IPS-20b (cell line): ENCODE data around the gene SH3PXD2A.

Experiments used
- H3K27ac ChIP-seq: one replicate; pipeline ENCODE4 v1.5.1; 2013; ENCODE audit warnings: low read length
- H3K27me3 ChIP-seq: 2 replicates; pipeline ENCODE4 v1.6.1; 2013; ENCODE audit warnings: mild to moderate bottlenecking, low read length, inconsistent platforms; ENCODE audit not compliant: insufficient read depth
- H3K36me3 ChIP-seq: 2 replicates; pipeline ENCODE4 v1.6.1; 2013; ENCODE audit warnings: low read depth, mild to moderate bottlenecking, inconsistent platforms, low read length, moderate library complexity; ENCODE audit not compliant: insufficient read depth
- H3K4me1 ChIP-seq: 2 replicates; pipeline ENCODE4 v1.6.1; 2013; ENCODE audit warnings: mild to moderate bottlenecking, control low read depth, inconsistent platforms, low read length, moderate library complexity; ENCODE audit not compliant: insufficient read depth
- H3K4me3 ChIP-seq: 2 replicates; pipeline ENCODE4 v1.5.1; 2013; ENCODE audit warnings: mild to moderate bottlenecking, low read length, inconsistent platforms
- H3K9ac ChIP-seq: 2 replicates; pipeline ENCODE4 v1.6.1; 2013; ENCODE audit warnings: low read depth, mild to moderate bottlenecking, inconsistent platforms, low read length, moderate library complexity
- H3K9me3 ChIP-seq: 2 replicates; pipeline ENCODE4 v1.6.1; 2013; ENCODE audit warnings: mild to moderate bottlenecking, low read depth, low read length, inconsistent platforms; ENCODE audit not compliant: insufficient read depth

SH3PXD2A gene

DNA sequence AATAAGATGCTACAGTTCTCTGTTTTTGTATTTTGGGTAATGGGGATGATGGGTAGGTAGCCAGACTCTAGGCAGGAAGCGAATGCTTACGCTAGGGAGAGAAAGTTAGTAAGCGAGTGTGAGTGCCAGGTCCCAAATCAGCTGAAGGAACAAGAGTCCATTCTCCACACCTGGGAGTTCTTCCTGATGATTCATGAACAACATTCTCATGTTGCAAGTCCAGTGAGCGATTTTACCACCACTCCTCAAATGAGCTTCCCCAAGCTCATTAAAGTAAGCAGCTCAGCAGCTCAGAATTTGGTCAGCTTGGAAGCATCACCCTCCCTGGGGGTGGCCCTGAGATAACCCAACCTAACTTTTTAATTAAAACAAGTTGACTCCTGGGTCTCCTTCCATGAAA is 27.3 kb downstream of the SH3PXD2A start:
- H3K36me3 ChIP-seq = no peaks in the 10 kb centered on the region
- no peak overlapping the region for H3K27ac ChIP-seq
- H3K4me3 ChIP-seq = no peak overlapping the region
- H3K27me3 ChIP-seq = no peaks in the 10 kb centered on the region
- no peak overlapping the region for H3K9ac ChIP-seq
- no peaks in the 10 kb centered on the region; the same call in 1 of the 2 replicates for H3K4me1 ChIP-seq
- H3K9me3 ChIP-seq = no peaks in the 10 kb centered on the region

DNA sequence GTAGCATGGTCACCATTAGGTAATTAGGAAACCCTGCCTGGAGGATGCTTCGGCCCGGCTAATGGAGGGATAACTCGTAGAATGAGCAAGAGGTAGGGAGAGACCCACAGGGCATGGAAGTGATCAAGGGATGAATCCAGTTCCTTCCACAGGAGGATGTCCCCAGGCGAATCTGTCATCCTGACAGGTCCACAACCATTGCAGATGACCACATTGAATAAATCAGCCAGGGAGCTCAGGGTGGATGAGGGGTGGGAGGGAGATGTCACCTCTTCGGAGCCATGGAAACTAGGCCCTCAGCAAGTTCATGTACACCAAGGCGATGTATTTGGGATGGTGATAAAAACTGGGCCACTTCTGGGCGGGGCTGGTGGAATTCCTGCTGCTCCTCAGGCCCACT is 28.5 kb downstream of the SH3PXD2A start:
- H3K27me3 ChIP-seq = no peaks in the 10 kb centered on the region
- H3K4me1 ChIP-seq = no peaks in the 10 kb centered on the region; the same call in 1 of the 2 replicates
- no peaks in the 10 kb centered on the region for H3K9me3 ChIP-seq
- H3K36me3 ChIP-seq = no peaks in the 10 kb centered on the region
- H3K27ac ChIP-seq = no peak overlapping the region
- H3K4me3 ChIP-seq = no peak overlapping the region
- no peak overlapping the region for H3K9ac ChIP-seq

DNA sequence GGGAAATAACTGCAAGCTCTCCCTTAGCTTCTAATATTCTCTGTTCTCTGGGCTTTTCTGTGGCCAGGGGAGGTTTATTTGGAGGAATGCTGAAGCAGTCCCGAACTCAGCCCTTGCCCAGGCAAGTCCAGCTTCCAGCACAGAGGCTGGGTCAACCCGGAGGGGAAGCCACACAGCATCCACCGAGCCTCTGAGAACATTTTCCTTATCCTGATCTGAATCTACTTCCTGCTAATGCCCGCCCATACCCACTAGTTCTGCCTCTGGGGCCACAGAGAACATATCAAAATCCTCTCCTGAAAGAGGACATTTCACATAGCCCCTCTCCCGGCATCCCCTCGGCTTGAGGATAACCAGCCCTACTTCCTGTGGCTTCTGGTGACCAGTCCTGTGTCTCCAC is 31.1 kb downstream of the SH3PXD2A start:
- no peak overlapping the region for H3K9ac ChIP-seq
- H3K36me3 ChIP-seq = no peaks in the 10 kb centered on the region
- no peaks in the 10 kb centered on the region; the same call in 1 of the 2 replicates for H3K4me1 ChIP-seq
- H3K4me3 ChIP-seq = no peak overlapping the region
- no peaks in the 10 kb centered on the region for H3K9me3 ChIP-seq
- H3K27me3 ChIP-seq = no peaks in the 10 kb centered on the region
- no peak overlapping the region for H3K27ac ChIP-seq

DNA sequence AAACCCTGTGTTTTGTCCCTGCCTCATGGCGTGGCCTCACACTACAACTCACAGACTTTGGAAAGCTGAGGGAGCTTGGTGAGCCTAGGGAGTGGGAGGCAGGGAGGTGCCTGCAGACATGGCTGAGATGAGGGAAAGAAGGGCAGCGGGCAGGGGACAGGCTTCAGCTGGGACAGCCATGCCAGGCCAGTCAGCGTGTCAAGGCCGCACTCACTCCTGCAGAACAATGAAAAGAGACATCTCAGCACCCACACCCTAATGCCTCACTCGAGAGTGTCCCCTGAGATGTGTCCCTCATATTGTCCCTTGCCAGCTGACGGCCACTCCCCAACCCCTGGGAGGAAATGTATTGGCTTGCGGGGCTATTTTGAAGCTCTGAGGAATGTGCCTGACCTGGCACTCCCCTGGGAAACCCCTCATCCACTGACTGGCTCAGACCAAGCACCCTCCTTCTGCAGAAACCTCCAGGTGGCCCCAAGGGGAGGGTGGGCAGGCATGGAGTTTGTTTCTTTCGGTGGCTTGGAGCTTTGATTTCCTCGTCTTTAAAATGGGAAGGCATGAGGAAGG is 31.6 kb downstream of the SH3PXD2A start:
- no peaks in the 10 kb centered on the region for H3K36me3 ChIP-seq
- no peak overlapping the region for H3K4me3 ChIP-seq
- H3K4me1 ChIP-seq = no peaks in the 10 kb centered on the region; the same call in 1 of the 2 replicates
- H3K9ac ChIP-seq = no peak overlapping the region
- H3K9me3 ChIP-seq = no peaks in the 10 kb centered on the region
- no peaks in the 10 kb centered on the region for H3K27me3 ChIP-seq
- no peak overlapping the region for H3K27ac ChIP-seq

DNA sequence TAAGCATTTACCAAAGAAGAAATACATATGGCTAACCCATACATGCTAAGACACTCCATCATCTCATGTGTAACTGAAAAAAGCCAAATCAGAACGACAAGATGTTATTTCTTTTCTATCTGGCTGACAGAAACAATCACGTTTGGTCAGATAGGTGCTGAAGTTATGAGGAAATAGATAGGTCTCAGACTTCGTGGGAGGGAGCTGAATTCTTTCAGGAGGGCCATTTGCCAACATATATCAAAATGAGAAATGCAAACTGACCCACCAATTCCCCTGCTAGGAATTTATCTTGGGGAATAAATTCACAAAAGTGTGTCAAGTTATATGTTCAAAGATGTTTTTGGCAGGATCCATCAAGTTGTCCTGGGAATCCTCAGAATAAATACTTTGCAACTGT is 32.6 kb downstream of the SH3PXD2A start:
- Histone ChIP-seq H3K9ac (no peak overlapping the region), H3K27ac (no peak overlapping the region), H3K27me3 (no peaks in the 10 kb centered on the region), H3K9me3 (no peaks in the 10 kb centered on the region), H3K36me3 (no peaks in the 10 kb centered on the region), H3K4me1 (no peaks in the 10 kb centered on the region; the same call in 1 of the 2 replicates), H3K4me3 (no peak overlapping the region)

DNA sequence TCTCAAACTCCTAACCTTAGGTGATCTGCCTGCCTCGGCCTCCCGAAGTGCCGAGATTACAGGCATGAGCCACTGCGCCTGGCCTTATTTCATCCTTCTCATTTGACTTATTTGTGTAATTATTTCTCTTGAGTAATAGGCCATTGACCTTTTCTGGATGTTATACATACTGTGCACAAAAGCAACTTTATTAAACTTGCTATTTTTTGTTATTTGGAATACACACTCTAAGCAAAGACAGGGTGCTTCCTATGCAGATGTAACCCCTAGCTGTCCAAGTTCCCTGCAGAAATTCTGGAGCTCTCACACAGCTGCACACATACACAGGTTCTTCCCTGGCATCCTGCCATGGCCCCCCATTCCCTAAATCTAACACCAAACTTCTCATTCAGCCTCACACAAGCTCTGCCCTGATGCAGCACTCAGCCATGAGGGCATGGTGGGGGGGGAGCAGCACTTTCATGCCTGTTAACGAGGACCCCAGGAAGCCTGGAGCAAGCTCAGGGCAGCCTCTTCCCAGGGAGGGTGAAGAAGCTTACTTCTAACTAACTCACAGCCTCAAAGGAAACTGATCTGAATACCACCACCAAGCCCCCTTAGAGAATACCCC is 33.2 kb downstream of the SH3PXD2A start:
- H3K9ac ChIP-seq = no peak overlapping the region
- no peaks in the 10 kb centered on the region for H3K36me3 ChIP-seq
- H3K9me3 ChIP-seq = no peaks in the 10 kb centered on the region
- no peaks in the 10 kb centered on the region; the same call in 1 of the 2 replicates for H3K4me1 ChIP-seq
- no peaks in the 10 kb centered on the region for H3K27me3 ChIP-seq
- no peak overlapping the region for H3K27ac ChIP-seq
- no peak overlapping the region for H3K4me3 ChIP-seq

DNA sequence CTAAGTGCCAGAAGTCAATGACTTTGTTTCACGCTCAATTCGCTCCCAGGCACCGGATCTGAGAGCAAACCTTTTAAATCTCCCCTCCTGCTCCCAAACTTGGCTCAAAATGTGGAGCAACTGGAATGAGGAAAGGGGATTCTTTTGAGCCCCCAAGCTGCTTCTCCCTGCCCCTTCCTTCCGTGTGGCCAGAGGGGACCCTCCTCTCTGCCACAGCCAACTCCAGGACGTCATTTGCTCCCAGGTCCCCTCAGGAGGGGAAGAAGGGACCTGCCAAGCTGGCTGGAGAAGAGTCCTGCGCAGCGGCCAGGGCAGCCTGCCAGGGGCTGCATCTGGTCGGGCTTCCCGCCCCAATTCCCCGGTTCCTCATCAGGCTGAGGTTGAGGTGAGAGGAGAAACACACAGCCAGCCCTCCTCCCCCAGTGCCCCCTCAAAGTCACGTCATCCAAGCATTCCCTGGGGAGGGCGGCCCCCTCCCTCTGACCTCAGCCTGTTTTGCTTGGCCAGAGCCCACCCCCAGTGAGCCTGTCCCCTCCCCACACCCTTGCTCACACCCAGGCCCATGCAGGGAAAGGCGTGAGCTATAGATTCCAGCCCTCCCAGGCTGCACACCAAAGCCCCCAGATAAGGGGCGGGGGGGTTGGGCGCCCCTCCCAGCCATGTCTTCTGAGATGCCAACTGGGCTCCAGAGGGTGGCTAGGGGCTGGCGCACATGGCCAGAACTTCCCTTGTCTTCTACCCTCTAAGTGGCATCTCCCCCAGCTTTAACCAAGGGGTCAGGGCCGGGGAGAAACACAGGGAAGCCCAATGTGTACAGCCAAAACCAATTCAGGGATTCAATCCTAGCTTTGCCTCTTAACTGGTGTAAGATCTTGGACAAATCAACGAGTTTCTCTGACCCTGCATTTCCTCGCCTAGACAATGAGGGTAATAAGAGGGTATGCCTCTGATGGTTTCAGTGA is 35.0 kb downstream of the SH3PXD2A start:
- Histone ChIP-seq H3K4me1 (no peaks in the 10 kb centered on the region; the same call in 1 of the 2 replicates), H3K4me3 (no peak overlapping the region), H3K9ac (no peak overlapping the region), H3K36me3 (no peaks in the 10 kb centered on the region), H3K9me3 (no peaks in the 10 kb centered on the region), H3K27me3 (no peaks in the 10 kb centered on the region), H3K27ac (no peak overlapping the region)

DNA sequence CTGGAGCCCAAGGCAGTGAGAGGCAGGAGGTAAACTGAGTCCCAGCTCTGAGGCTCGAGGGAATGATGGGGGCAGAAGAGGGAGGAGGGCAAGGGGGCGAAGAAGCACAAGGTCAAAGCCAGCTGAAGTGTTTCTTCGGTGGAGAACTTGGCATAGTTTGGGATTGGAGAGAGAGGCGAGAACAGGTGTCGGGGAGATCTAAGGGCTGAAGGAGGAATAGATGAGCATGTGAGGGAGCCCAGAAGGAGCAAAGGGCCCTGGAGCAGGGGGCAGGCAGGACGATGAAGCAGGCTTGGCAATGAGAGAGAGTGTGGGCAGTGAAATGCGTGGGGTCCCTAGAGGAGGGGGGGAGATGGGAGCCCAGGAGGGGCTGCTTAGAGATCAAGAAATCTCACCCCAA is 35.9 kb downstream of the SH3PXD2A start:
- H3K27ac ChIP-seq = no peak overlapping the region
- no peaks in the 10 kb centered on the region for H3K9me3 ChIP-seq
- H3K36me3 ChIP-seq = no peaks in the 10 kb centered on the region
- H3K4me3 ChIP-seq = no peak overlapping the region
- no peaks in the 10 kb centered on the region for H3K27me3 ChIP-seq
- H3K9ac ChIP-seq = no peak overlapping the region
- H3K4me1 ChIP-seq = no peaks in the 10 kb centered on the region; the same call in 1 of the 2 replicates

DNA sequence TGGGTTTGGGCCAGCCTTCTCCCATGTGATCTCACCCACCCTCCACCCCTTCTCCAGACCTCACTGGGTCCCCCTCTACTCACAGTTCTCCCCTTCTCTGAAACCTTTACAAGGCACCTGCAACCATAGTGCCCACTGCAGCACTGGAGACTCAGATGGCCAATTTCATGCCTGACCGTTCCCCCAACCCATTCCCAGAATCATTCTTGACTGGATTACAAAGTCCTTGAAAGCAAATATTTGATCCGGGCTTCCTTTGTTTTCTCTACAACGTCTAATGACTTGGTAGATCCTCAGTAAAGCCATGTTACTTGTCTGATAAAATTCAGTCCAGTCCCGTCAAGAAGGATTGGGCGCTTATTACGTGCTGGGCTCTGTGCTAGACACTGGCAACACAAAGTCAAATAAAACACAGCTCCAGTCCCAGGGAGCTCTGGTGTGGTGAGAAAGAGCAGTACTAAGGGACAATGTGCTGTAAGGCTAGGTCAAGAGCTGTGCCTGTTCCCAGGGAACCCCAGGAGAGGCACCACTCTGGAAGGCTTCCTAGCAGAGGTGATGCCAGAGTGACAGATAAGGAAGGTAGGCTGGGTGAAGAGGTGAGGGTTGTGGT is 36.5 kb downstream of the SH3PXD2A start:
- H3K36me3 ChIP-seq = no peaks in the 10 kb centered on the region
- H3K4me1 ChIP-seq = no peaks in the 10 kb centered on the region; the same call in 1 of the 2 replicates
- H3K9me3 ChIP-seq = no peaks in the 10 kb centered on the region
- H3K27me3 ChIP-seq = no peaks in the 10 kb centered on the region
- no peak overlapping the region for H3K4me3 ChIP-seq
- H3K9ac ChIP-seq = no peak overlapping the region
- H3K27ac ChIP-seq = no peak overlapping the region

DNA sequence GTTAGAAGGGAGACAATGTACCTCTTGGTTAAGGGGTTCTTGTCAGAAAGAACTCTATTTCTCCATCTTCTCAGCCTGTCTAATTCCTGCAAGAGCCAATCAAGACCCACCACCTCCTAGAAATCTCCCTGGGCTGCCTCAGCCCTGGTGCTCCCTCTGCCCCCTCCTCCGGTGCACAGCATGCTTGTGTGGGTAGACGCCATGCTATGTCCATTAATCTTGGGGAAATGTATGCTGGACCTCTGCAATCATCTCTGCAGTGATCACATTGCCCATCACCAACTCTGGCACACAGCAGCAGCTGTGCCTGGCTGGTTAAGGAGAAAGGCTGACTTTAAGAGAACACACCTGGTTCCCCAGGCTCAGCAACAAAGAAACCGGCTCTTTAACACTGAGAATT is 37.3 kb downstream of the SH3PXD2A start:
- Histone ChIP-seq H3K27ac (no peak overlapping the region), H3K9ac (no peak overlapping the region), H3K9me3 (no peaks in the 10 kb centered on the region)

DNA sequence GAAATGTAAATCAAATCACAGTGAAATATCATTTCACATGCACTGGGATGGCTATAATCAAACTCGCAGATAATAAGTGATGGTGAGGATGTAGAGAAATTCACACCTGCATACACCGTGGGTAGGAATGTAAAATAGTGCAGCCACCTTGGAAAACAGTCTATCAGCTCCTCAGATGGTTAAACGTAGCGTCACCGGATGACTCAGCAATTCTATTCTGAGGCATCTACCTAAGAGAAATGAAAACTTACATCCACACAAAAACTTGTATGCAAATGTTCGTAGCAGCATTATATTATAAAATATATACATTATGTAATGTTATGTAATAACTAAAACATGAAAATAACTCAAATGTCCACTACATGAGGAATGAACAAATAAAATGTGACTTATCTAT is 38.9 kb downstream of the SH3PXD2A start:
- Histone ChIP-seq H3K36me3 (no peaks in the 10 kb centered on the region), H3K27me3 (no peaks in the 10 kb centered on the region), H3K4me3 (no peak overlapping the region), H3K9me3 (no peaks in the 10 kb centered on the region), H3K9ac (no peak overlapping the region), H3K27ac (no peak overlapping the region), H3K4me1 (no peaks in the 10 kb centered on the region)

More for the DNA sequence above, 37.3 kb downstream of the SH3PXD2A start:
- Histone ChIP-seq H3K36me3 (no peaks in the 10 kb centered on the region), H3K27me3 (no peaks in the 10 kb centered on the region), H3K4me1 (no peaks in the 10 kb centered on the region), H3K4me3 (no peak overlapping the region)
